ENCODE results near the gene SLC13A2.
"Not testable (repeated sequence)": the region's sequence is repeated elsewhere in the genome, so short reads cannot be mapped to it uniquely, and the experiment has no call there.

Gene SLC13A2

GRCh38 chr17:28473542-28473941, at the start of gene SLC13A2:
SLC13A2 (plus strand) TSS chr17:28473644; CDS start chr17:28473713, 69 bp downstream.
- Histone ChIP-seq H3K4me3 (ENCODE audit: low read depth, low read length) (no peak within 1 kb of the TSS), H3K9ac (ENCODE audit: low read depth, low read length) (no peak within 1 kb of the TSS), H3K4me1 (ENCODE audit: control insufficient read depth, insufficient read depth, low read length) (no peaks in the 10 kb centered on the region), H3K27me3 (ENCODE audit: control insufficient read depth, insufficient read depth, low read length) (no peaks in the 10 kb centered on the region), H3K9me3 (ENCODE audit: control insufficient read depth, insufficient read depth, low read length) (no peaks in the 10 kb centered on the region), H3K36me3 (ENCODE audit: control insufficient read depth, insufficient read depth, low read length) (peaks cover 2% of the 10 kb centered on the region)

- Histone ChIP-seq H3K9me3 (ENCODE audit: control insufficient read depth, insufficient read depth, low read length) (no peaks in the 10 kb centered on the region), H3K4me1 (ENCODE audit: control insufficient read depth, insufficient read depth, low read length) (peaks cover 2% of the 10 kb centered on the region), H3K9ac (ENCODE audit: low read depth, low read length) (no peak overlapping the region), H3K4me3 (ENCODE audit: low read depth, low read length) (no peak overlapping the region), H3K36me3 (ENCODE audit: control insufficient read depth, insufficient read depth, low read length) (no peaks in the 10 kb centered on the region), H3K27me3 (ENCODE audit: control insufficient read depth, insufficient read depth, low read length) (peaks cover 4% of the 10 kb centered on the region)
Observed at GRCh38 chr17:28425206-28425605, 48.2 kb upstream of the SLC13A2 start.

- Histone ChIP-seq H3K9ac (ENCODE audit: low read depth, low read length) (no peak overlapping the region), H3K4me1 (ENCODE audit: control insufficient read depth, insufficient read depth, low read length) (peaks cover 2% of the 10 kb centered on the region), H3K4me3 (ENCODE audit: low read depth, low read length) (no peak overlapping the region), H3K36me3 (ENCODE audit: control insufficient read depth, insufficient read depth, low read length) (no peaks in the 10 kb centered on the region), H3K9me3 (ENCODE audit: control insufficient read depth, insufficient read depth, low read length) (no peaks in the 10 kb centered on the region), H3K27me3 (ENCODE audit: control insufficient read depth, insufficient read depth, low read length) (peaks cover 4% of the 10 kb centered on the region)
Observed at GRCh38 chr17:28426081-28426519, 47.3 kb upstream of the SLC13A2 start.

GRCh38 chr17:28427371-28427770, 46.1 kb upstream of the SLC13A2 start:
- Histone ChIP-seq H3K9ac (ENCODE audit: low read depth, low read length) (no peak overlapping the region), H3K27me3 (ENCODE audit: control insufficient read depth, insufficient read depth, low read length) (peaks cover 4% of the 10 kb centered on the region), H3K4me1 (ENCODE audit: control insufficient read depth, insufficient read depth, low read length) (peaks cover 2% of the 10 kb centered on the region), H3K36me3 (ENCODE audit: control insufficient read depth, insufficient read depth, low read length) (no peaks in the 10 kb centered on the region), H3K9me3 (ENCODE audit: control insufficient read depth, insufficient read depth, low read length) (no peaks in the 10 kb centered on the region), H3K4me3 (ENCODE audit: low read depth, low read length) (no peak overlapping the region)

GRCh38 chr17:28427982-28428381, 45.5 kb upstream of the SLC13A2 start:
- not testable (repeated sequence) for H3K4me3 ChIP-seq (ENCODE audit: low read depth, low read length); H3K36me3 ChIP-seq (ENCODE audit: control insufficient read depth, insufficient read depth, low read length); H3K4me1 ChIP-seq (ENCODE audit: control insufficient read depth, insufficient read depth, low read length); H3K9me3 ChIP-seq (ENCODE audit: control insufficient read depth, insufficient read depth, low read length); H3K9ac ChIP-seq (ENCODE audit: low read depth, low read length); H3K27me3 ChIP-seq (ENCODE audit: control insufficient read depth, insufficient read depth, low read length)

- no peak overlapping the region for H3K4me3 ChIP-seq (ENCODE audit: low read depth, low read length)
- H3K36me3 ChIP-seq (ENCODE audit: control insufficient read depth, insufficient read depth, low read length): no peaks in the 10 kb centered on the region
- no peaks in the 10 kb centered on the region for H3K9me3 ChIP-seq (ENCODE audit: control insufficient read depth, insufficient read depth, low read length)
- H3K27me3 ChIP-seq (ENCODE audit: control insufficient read depth, insufficient read depth, low read length): no peaks in the 10 kb centered on the region
- H3K9ac ChIP-seq (ENCODE audit: low read depth, low read length): no peak overlapping the region
- peaks cover 2% of the 10 kb centered on the region for H3K4me1 ChIP-seq (ENCODE audit: control insufficient read depth, insufficient read depth, low read length)
Observed at GRCh38 chr17:28433721-28434120, 39.7 kb upstream of the SLC13A2 start.

- not testable (repeated sequence) for H3K36me3 ChIP-seq (ENCODE audit: control insufficient read depth, insufficient read depth, low read length); H3K4me3 ChIP-seq (ENCODE audit: low read depth, low read length); H3K9me3 ChIP-seq (ENCODE audit: control insufficient read depth, insufficient read depth, low read length); H3K4me1 ChIP-seq (ENCODE audit: control insufficient read depth, insufficient read depth, low read length); H3K9ac ChIP-seq (ENCODE audit: low read depth, low read length); H3K27me3 ChIP-seq (ENCODE audit: control insufficient read depth, insufficient read depth, low read length)
Observed at GRCh38 chr17:28434326-28434725, 39.1 kb upstream of the SLC13A2 start.

- no peaks in the 10 kb centered on the region for H3K9me3 ChIP-seq (ENCODE audit: control insufficient read depth, insufficient read depth, low read length)
- H3K36me3 ChIP-seq (ENCODE audit: control insufficient read depth, insufficient read depth, low read length): no peaks in the 10 kb centered on the region
- no peak overlapping the region for H3K9ac ChIP-seq (ENCODE audit: low read depth, low read length)
- H3K4me3 ChIP-seq (ENCODE audit: low read depth, low read length): no peak overlapping the region
- no peaks in the 10 kb centered on the region for H3K27me3 ChIP-seq (ENCODE audit: control insufficient read depth, insufficient read depth, low read length)
- no peaks in the 10 kb centered on the region for H3K4me1 ChIP-seq (ENCODE audit: control insufficient read depth, insufficient read depth, low read length)
Observed at GRCh38 chr17:28443901-28444638, 29.4 kb upstream of the SLC13A2 start.

GRCh38 chr17:28446716-28447395, 26.6 kb upstream of the SLC13A2 start:
- Histone ChIP-seq H3K36me3 (ENCODE audit: control insufficient read depth, insufficient read depth, low read length) (no peaks in the 10 kb centered on the region), H3K9me3 (ENCODE audit: control insufficient read depth, insufficient read depth, low read length) (no peaks in the 10 kb centered on the region), H3K9ac (ENCODE audit: low read depth, low read length) (no peak overlapping the region), H3K27me3 (ENCODE audit: control insufficient read depth, insufficient read depth, low read length) (no peaks in the 10 kb centered on the region), H3K4me1 (ENCODE audit: control insufficient read depth, insufficient read depth, low read length) (no peaks in the 10 kb centered on the region), H3K4me3 (ENCODE audit: low read depth, low read length) (no peak overlapping the region)

GRCh38 chr17:28447396-28447760, 26.1 kb upstream of the SLC13A2 start:
- Histone ChIP-seq H3K9me3 (ENCODE audit: control insufficient read depth, insufficient read depth, low read length) (no peaks in the 10 kb centered on the region), H3K4me3 (ENCODE audit: low read depth, low read length) (no peak overlapping the region), H3K9ac (ENCODE audit: low read depth, low read length) (no peak overlapping the region), H3K4me1 (ENCODE audit: control insufficient read depth, insufficient read depth, low read length) (no peaks in the 10 kb centered on the region), H3K27me3 (ENCODE audit: control insufficient read depth, insufficient read depth, low read length) (no peaks in the 10 kb centered on the region), H3K36me3 (ENCODE audit: control insufficient read depth, insufficient read depth, low read length) (no peaks in the 10 kb centered on the region)

GRCh38 chr17:28449859-28450258, 23.6 kb upstream of the SLC13A2 start:
- no peak overlapping the region for H3K9ac ChIP-seq (ENCODE audit: low read depth, low read length)
- H3K9me3 ChIP-seq (ENCODE audit: control insufficient read depth, insufficient read depth, low read length): no peaks in the 10 kb centered on the region
- no peaks in the 10 kb centered on the region for H3K27me3 ChIP-seq (ENCODE audit: control insufficient read depth, insufficient read depth, low read length)
- no peaks in the 10 kb centered on the region for H3K36me3 ChIP-seq (ENCODE audit: control insufficient read depth, insufficient read depth, low read length)
- H3K4me1 ChIP-seq (ENCODE audit: control insufficient read depth, insufficient read depth, low read length): no peaks in the 10 kb centered on the region
- H3K4me3 ChIP-seq (ENCODE audit: low read depth, low read length): no peak overlapping the region

GRCh38 chr17:28457890-28458289, 15.6 kb upstream of the SLC13A2 start:
- Histone ChIP-seq H3K9ac (ENCODE audit: low read depth, low read length) (no peak overlapping the region), H3K4me3 (ENCODE audit: low read depth, low read length) (no peak overlapping the region), H3K9me3 (ENCODE audit: control insufficient read depth, insufficient read depth, low read length) (no peaks in the 10 kb centered on the region), H3K27me3 (ENCODE audit: control insufficient read depth, insufficient read depth, low read length) (no peaks in the 10 kb centered on the region), H3K36me3 (ENCODE audit: control insufficient read depth, insufficient read depth, low read length) (no peaks in the 10 kb centered on the region), H3K4me1 (ENCODE audit: control insufficient read depth, insufficient read depth, low read length) (no peaks in the 10 kb centered on the region)

Measured in iPS-15b (cell line).